ENCODE results near the gene KDM4F.
"Not testable (repeated sequence)": the region's sequence is repeated elsewhere in the genome, so short reads cannot be mapped to it uniquely, and the experiment has no call there.

GRCh38 chr11:95025594-95025993 is 23.6 kb upstream of the KDM4F start:
- not testable (repeated sequence) for TF ChIP-seq FOXM1 (IDR thresholded peaks at IDR 0.05; ENCODE audit: borderline replicate concordance); FOXK2 (IDR thresholded peaks at IDR 0.05)

Measured in HEK293T (cell line).